Keratinocyte (primary cell): ENCODE measurements around the gene RNF175.

Experiments
- EZH2 ChIP-seq: IDR thresholded peaks from one replicate; pipeline ENCODE4 v1.6.1; 2012; ENCODE audit warnings: inconsistent platforms, mild to moderate bottlenecking, low read length, moderate library complexity
- TF ChIP-seq, protein P1 (sequence below), 3 experiments: IDR thresholded peaks in 1 of 3; conservative IDR thresholded peaks in 1 of 3; optimal IDR thresholded peaks in 1 of 3; 2 replicates in 2 of 3; 3 replicates in 1 of 3; pipeline versions ENCODE3 to v1.5.1; 2011; ENCODE audit warnings: low read length in 3 of 3, mild to moderate bottlenecking in 3 of 3, moderate library complexity in 2 of 3, control low read depth in 1 of 3, inconsistent platforms in 1 of 3; ENCODE audit not compliant: insufficient read depth in 2 of 3; ENCODE audit errors: extremely low read depth in 1 of 3

GRCh38 chr4:153804722-153805121 lies 44.9 kb upstream of the RNF175 start:
- TF ChIP-seq, protein P1, sequence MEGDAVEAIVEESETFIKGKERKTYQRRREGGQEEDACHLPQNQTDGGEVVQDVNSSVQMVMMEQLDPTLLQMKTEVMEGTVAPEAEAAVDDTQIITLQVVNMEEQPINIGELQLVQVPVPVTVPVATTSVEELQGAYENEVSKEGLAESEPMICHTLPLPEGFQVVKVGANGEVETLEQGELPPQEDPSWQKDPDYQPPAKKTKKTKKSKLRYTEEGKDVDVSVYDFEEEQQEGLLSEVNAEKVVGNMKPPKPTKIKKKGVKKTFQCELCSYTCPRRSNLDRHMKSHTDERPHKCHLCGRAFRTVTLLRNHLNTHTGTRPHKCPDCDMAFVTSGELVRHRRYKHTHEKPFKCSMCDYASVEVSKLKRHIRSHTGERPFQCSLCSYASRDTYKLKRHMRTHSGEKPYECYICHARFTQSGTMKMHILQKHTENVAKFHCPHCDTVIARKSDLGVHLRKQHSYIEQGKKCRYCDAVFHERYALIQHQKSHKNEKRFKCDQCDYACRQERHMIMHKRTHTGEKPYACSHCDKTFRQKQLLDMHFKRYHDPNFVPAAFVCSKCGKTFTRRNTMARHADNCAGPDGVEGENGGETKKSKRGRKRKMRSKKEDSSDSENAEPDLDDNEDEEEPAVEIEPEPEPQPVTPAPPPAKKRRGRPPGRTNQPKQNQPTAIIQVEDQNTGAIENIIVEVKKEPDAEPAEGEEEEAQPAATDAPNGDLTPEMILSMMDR (optimal IDR thresholded peaks at IDR 0.05 in 1 of 3, IDR thresholded peaks at IDR 0.05 in 1 of 3, conservative IDR thresholded peaks at IDR 0.05 in 1 of 3; ENCODE audit: extremely low read depth in 1 of 3, insufficient read depth in 2 of 3, low read length in 3 of 3), result no peak
- no peak for TF ChIP-seq EZH2
